ENCODE data around the gene MIP.

The MIP gene

GRCh38 chr12:56468216-56469006, 14.0 kb upstream of the MIP start, which contains the start of gene SPRYD4 (continued):
- TF ChIP-seq HOXD13 (CRISPR knock-in tag; IDR thresholded peaks at IDR 0.05; ENCODE audit: borderline replicate concordance), result no peak
- no peak for TF ChIP-seq ZNF302 (tag by site-specific recombination; IDR thresholded peaks at IDR 0.05; ENCODE audit: low read depth)
- no peak for TF ChIP-seq ZNF354C (tag by site-specific recombination; IDR thresholded peaks at IDR 0.05; ENCODE audit: borderline replicate concordance, low read depth)
- TF ChIP-seq ZNF561 (tag by site-specific recombination; IDR thresholded peaks at IDR 0.05; ENCODE audit: borderline replicate concordance), result peak; percentile 92
- no peak for TF ChIP-seq ZNF416 (tag by site-specific recombination; IDR thresholded peaks at IDR 0.05)
- TF ChIP-seq ZNF274 (IDR thresholded peaks at IDR 0.05; ENCODE audit: low read length), result no peak
- no peak for TF ChIP-seq ZNF274 (tag by site-specific recombination; IDR thresholded peaks at IDR 0.05; ENCODE audit: borderline replicate concordance)
- TF ChIP-seq ZNF558 (tag by site-specific recombination; IDR thresholded peaks at IDR 0.05), result no peak
- no peak for TF ChIP-seq ZNF791 (tag by site-specific recombination; IDR thresholded peaks at IDR 0.05)
- TF ChIP-seq ZIC2 (tag by site-specific recombination; IDR thresholded peaks at IDR 0.05), result no peak; the same call in 1 of the 2 replicates
- TF ChIP-seq PBX3 (CRISPR knock-in tag; IDR thresholded peaks at IDR 0.05), result no peak
- TF ChIP-seq ZNF341 (tag by site-specific recombination; IDR thresholded peaks at IDR 0.05; ENCODE audit: low read depth), result peak; percentile 28; the same call in 1 of the 2 replicates
- no peak for TF ChIP-seq BCL11A (tag by site-specific recombination; IDR thresholded peaks at IDR 0.05; ENCODE audit: low read depth)
- 0 out of 2 replicates have a peak, but pooled peaks have one; percentile 27 for TF ChIP-seq INSM2 (tag by site-specific recombination; IDR thresholded peaks at IDR 0.05)
- TF ChIP-seq ZNF394 (tag by site-specific recombination; IDR thresholded peaks at IDR 0.05; ENCODE audit: borderline replicate concordance), result peak; percentile 62; the same call in 1 of the 2 replicates
- peak; percentile 53; the same call in 1 of the 2 replicates for TF ChIP-seq ZNF391 (tag by site-specific recombination; IDR thresholded peaks at IDR 0.05; ENCODE audit: borderline replicate concordance, low read depth)
- no peak for TF ChIP-seq ZNF513 (tag by site-specific recombination; IDR thresholded peaks at IDR 0.05)
- no peak for TF ChIP-seq ZNF140 (tag by site-specific recombination; IDR thresholded peaks at IDR 0.05)
- TF ChIP-seq ZNF529 (tag by site-specific recombination; IDR thresholded peaks at IDR 0.05; ENCODE audit: insufficient replicate concordance), result no peak
- no peak for TF ChIP-seq ZNF426 (tag by site-specific recombination; IDR thresholded peaks at IDR 0.05)
- no peak for TF ChIP-seq ZNF350 (tag by site-specific recombination; IDR thresholded peaks at IDR 0.05)
- peak; percentile 93 for TF ChIP-seq ZNF629 (tag by site-specific recombination; IDR thresholded peaks at IDR 0.05)
- no peak for TF ChIP-seq IKZF3 (tag by site-specific recombination; IDR thresholded peaks at IDR 0.05)
- TF ChIP-seq ZSCAN30 (tag by site-specific recombination; IDR thresholded peaks at IDR 0.05), result peak; percentile 85
- no peak for TF ChIP-seq ZNF624 (tag by site-specific recombination; IDR thresholded peaks at IDR 0.05)
- TF ChIP-seq ZNF121 (tag by site-specific recombination; IDR thresholded peaks at IDR 0.05), result no peak
- TF ChIP-seq ZNF488 (tag by site-specific recombination; IDR thresholded peaks at IDR 0.05), result no peak
- no peak; the same call in 1 of the 2 replicates for TF ChIP-seq WT1 (tag by site-specific recombination; IDR thresholded peaks at IDR 0.05)
- TF ChIP-seq ZNF26 (tag by site-specific recombination; IDR thresholded peaks at IDR 0.05), result no peak
- no peak for TF ChIP-seq ELK4 (IDR thresholded peaks at IDR 0.05; ENCODE audit: borderline replicate concordance, low read depth, low read length)
- TF ChIP-seq ZNF146 (tag by site-specific recombination; IDR thresholded peaks at IDR 0.05), result no peak
- TF ChIP-seq ZSCAN23 (tag by site-specific recombination; IDR thresholded peaks at IDR 0.05), result no peak
- no peak for TF ChIP-seq ZNF701 (tag by site-specific recombination; IDR thresholded peaks at IDR 0.05)
